Uterus (tissue), 2 donors: ENCODE measurements around the gene RIPOR1.

Experiments used
- POLR2A ChIP-seq, 2 donors: fragments of 450-650 bp; IDR thresholded peaks; one replicate each; pipeline ENCODE4 v1.6.1; 2016; ENCODE audit warnings: antibody characterized with exemption in 2 of 2, mild to moderate bottlenecking in 1 of 2, moderate library complexity in 1 of 2
- TF ChIP-seq, protein P1 (sequence below), 4 experiments: fragments of 200-600 bp in 2 of 4; fragments of 450-650 bp in 2 of 4; sonication (generic) in 2 of 4; IDR thresholded peaks; one replicate each; pipeline ENCODE4 v1.5.1; 2016 to 2019; ENCODE audit warnings: antibody characterized with exemption in 4 of 4, mild to moderate bottlenecking in 2 of 4, moderate library complexity in 1 of 4

DNA sequence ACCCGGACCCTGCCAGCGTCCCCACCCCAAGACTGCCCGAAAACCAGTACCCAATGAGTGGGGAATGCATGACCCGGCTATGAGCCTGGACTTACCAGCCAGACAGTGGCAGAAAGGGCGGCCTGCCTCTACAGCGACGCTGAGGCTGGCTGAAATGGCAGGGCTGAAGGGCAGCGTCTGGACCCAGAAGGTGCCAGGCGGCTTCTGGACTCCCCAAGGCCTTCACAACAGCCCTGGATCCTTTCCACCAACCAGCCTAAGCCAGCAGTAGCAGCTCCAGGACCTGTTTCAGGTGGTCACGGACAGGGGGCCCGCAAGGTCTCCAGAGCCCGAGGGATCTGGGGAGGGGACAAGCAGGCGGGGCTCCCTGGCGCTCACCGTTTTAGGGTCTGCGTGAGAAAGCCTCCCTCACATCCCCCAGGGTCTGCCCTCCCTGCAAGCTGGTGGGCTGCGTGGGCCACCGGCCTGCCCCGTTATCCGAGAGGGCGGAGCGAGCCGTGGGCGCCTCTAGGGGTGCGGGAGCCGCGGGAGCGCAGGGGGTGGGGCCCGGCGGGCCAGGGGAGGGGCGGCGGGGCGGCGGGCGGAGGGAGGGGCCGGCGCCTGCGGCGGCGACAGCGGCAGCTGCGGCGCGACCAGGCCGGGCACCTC lies at the start of gene RIPOR1:
- TF ChIP-seq, protein P1, sequence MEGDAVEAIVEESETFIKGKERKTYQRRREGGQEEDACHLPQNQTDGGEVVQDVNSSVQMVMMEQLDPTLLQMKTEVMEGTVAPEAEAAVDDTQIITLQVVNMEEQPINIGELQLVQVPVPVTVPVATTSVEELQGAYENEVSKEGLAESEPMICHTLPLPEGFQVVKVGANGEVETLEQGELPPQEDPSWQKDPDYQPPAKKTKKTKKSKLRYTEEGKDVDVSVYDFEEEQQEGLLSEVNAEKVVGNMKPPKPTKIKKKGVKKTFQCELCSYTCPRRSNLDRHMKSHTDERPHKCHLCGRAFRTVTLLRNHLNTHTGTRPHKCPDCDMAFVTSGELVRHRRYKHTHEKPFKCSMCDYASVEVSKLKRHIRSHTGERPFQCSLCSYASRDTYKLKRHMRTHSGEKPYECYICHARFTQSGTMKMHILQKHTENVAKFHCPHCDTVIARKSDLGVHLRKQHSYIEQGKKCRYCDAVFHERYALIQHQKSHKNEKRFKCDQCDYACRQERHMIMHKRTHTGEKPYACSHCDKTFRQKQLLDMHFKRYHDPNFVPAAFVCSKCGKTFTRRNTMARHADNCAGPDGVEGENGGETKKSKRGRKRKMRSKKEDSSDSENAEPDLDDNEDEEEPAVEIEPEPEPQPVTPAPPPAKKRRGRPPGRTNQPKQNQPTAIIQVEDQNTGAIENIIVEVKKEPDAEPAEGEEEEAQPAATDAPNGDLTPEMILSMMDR (IDR thresholded peaks at IDR 0.05) = peak in 1 of 4 experiments; percentile 9
- no peak for TF ChIP-seq POLR2A (IDR thresholded peaks at IDR 0.05)
